RPMI8226 (cell line): ENCODE data around the gene AZI2.

Experiments
- DNase-seq: peaks from one replicate; pipeline ENCODE4 v3.0.0-alpha.2; 2015

The AZI2 gene

GRCh38 chr3:28300345-28300962 lies 48.2 kb downstream of the AZI2 start:
- no peak for DNase-seq

- DNase-seq, result no peak
These were observed 48.9 kb downstream of the AZI2 start for GRCh38 chr3:28299705-28300104.

GRCh38 chr3:28295898-28296490 lies 52.6 kb downstream of the AZI2 start:
- DNase-seq, result no peak

- no peak for DNase-seq
These were observed 53.8 kb downstream of the AZI2 start for GRCh38 chr3:28294667-28295413.

- no peak for DNase-seq
These were observed 56.0 kb downstream of the AZI2 start for GRCh38 chr3:28292622-28293021.

GRCh38 chr3:28291577-28291976 lies 57.0 kb downstream of the AZI2 start:
- no peak for DNase-seq

- no peak for DNase-seq
These were observed 57.7 kb downstream of the AZI2 start for GRCh38 chr3:28290863-28291300.

- no peak for DNase-seq
These were observed 61.6 kb downstream of the AZI2 start for GRCh38 chr3:28287046-28287445.

GRCh38 chr3:28286595-28286994 lies 62.0 kb downstream of the AZI2 start:
- DNase-seq, result peak; percentile 20

GRCh38 chr3:28280781-28281180 lies 67.8 kb downstream of the AZI2 start:
- no peak for DNase-seq

GRCh38 chr3:28279770-28280169 lies 68.9 kb downstream of the AZI2 start:
- no peak for DNase-seq

- DNase-seq, result no peak
These were observed 69.7 kb downstream of the AZI2 start for GRCh38 chr3:28278918-28279317.

- no peak for DNase-seq
These were observed 74.8 kb downstream of the AZI2 start for GRCh38 chr3:28273837-28274236.
